H1 (cell line): ENCODE results near the gene PCYT1A. TPM values are rescaled to one million over a fixed set of nuclear protein-coding genes. Genes with fewer than 3 reads are reported as not detected.

Source experiments
- ASH2L ChIP-seq: fragments of 200-600, 300-600 bp; sonication (generic); IDR thresholded peaks from one replicate; pipeline ENCODE4 v1.7.1; 2017; ENCODE audit warnings: low read length
- KDM5A ChIP-seq: fragments of 200-600 bp; IDR thresholded peaks from 2 replicates; pipeline ENCODE4 v1.7.1; 2012; ENCODE audit warnings: mild to moderate bottlenecking, low read length, inconsistent platforms, mixed read lengths
- PHF8 ChIP-seq: fragments of 200-600 bp; sonication (generic); conservative IDR thresholded peaks from 2 replicates; pipeline ENCODE4 v1.7.1; 2012; ENCODE audit warnings: low read depth, mild to moderate bottlenecking, inconsistent platforms, low read length, moderate library complexity
- YY1 ChIP-seq: IDR thresholded peaks from 2 replicates; pipeline ENCODE4 v1.6.1; 2011; ENCODE audit warnings: low read depth, mild to moderate bottlenecking, low read length
- polyA plus RNA-seq, 7 experiments: library from polyadenylated mRNA; depleted of rRNA in 3 of 7; stranded (reverse) in 5 of 7; unstranded in 2 of 7; fragments of >200 nt in 5 of 7; fragments of 200-250 nt in 2 of 7; gene quantifications; 1 replicate in 5 of 7; 2 replicates in 1 of 7; 4 replicates in 1 of 7; pipeline versions ENCODE4 v1.2.1 to v1.2.3, GENCODE V29; 2011 to 2013; ENCODE audit warnings: missing spikeins in 2 of 7, mixed read lengths in 2 of 7
- total RNA-seq: library from RNA; stranded (reverse); fragmentation: NEBNext Ultra II Directional; extraction: Animal tissue kit (Norgen Biotek cat#: 25700); gene quantifications from 2 replicates; pipeline ENCODE4 v1.2.1, GENCODE V29; 2021

The PCYT1A gene
- total and polyA plus RNA-seq, 2 of the 8 experiments (the other 6 are each of a cell fraction or from before 2014, with no cell fraction given) = 19.9 to 31.8 TPM

- no peak for TF ChIP-seq ASH2L
- TF ChIP-seq YY1 = no peak
- TF ChIP-seq KDM5A = no peak
- no peak for TF ChIP-seq PHF8
Measured at GRCh38 chr3:196280689-196281440, 6.7 kb downstream of the PCYT1A start (continued).
